ENCODE results near the gene TRIP13. TPM values are rescaled to one million over a fixed set of nuclear protein-coding genes. Genes with fewer than 3 reads are reported as not detected.

The TRIP13 gene
- total RNA-seq, 3 donors from 2014 or later = 0.96 to 2.3 (median 1.5) TPM

DNA sequence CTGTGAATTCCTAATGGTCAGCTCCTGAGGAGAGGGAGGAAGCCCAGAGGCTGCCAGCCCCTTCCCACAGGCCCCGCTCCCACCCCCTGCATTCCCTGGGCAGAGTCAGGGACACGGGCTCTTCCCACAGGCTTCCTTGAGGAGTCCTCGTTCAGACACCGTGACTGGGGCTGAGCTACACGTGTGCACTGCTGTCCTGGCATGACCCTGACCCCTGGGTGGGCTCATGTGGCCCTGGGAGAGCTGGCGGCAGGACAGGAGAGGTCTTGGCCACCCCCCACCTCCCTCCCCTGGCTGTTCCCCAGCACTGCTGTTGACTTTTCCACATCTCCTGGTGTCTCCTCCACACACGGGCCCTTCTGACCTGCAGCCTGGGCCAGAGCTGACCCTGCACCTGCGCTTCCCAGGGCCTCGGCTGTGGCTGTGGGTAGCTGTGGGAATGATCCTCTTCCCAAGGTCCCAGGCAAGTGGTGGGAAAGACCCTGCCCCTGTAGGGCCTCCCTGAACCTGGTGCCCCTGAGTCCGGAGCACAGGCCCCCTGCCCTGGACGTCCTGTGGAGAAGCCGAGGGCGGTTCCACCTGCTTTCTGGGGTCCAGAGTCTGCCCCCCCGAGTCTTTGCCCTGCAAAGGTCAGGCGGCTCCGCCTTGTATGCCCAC, 59.4 kb downstream of the TRIP13 start:
- TF ChIP-seq POLR2AphosphoS5 (IDR thresholded peaks at IDR 0.05) (no peak), CTCF (IDR thresholded peaks at IDR 0.05) (no peak), POLR2A (IDR thresholded peaks at IDR 0.05) (no peak)
- Histone ChIP-seq H3K27ac (no peak overlapping the region), H3K9me3 (no peaks in the 10 kb centered on the region), H3K4me3 (no peak overlapping the region), H3K27me3 (peaks cover 0 to 17% of the 10 kb centered on the region in 2 donors), H3K36me3 (no peaks in the 10 kb centered on the region), H3K4me1 (peaks cover 6 to 8% of the 10 kb centered on the region in 2 donors)
- DNase-seq (ENCODE audit: low spot score in 2 of 2) = no peak
- intact Hi-C loops (cut with DNase I; ENCODE audit: low total_unique reads) = no loop called here

- no peak overlapping the region for H3K4me3 ChIP-seq
- TF ChIP-seq POLR2A (IDR thresholded peaks at IDR 0.05) = no peak
- no peak for TF ChIP-seq POLR2AphosphoS5 (IDR thresholded peaks at IDR 0.05)
- TF ChIP-seq CTCF (IDR thresholded peaks at IDR 0.05) = no peak
- H3K4me1 ChIP-seq = peaks cover 9 to 11% of the 10 kb centered on the region in 2 donors
- intact Hi-C loops (cut with DNase I; ENCODE audit: low total_unique reads) = no loop called here
- H3K27me3 ChIP-seq = peaks cover 0 to 13% of the 10 kb centered on the region in 2 donors
- DNase-seq (ENCODE audit: low spot score in 2 of 2) = no peak
- no peaks in the 10 kb centered on the region for H3K9me3 ChIP-seq
- H3K36me3 ChIP-seq = no peaks in the 10 kb centered on the region
- no peak overlapping the region for H3K27ac ChIP-seq
Measured at GRCh38 chr5:952597-953271, 60.0 kb downstream of the TRIP13 start.

DNA sequence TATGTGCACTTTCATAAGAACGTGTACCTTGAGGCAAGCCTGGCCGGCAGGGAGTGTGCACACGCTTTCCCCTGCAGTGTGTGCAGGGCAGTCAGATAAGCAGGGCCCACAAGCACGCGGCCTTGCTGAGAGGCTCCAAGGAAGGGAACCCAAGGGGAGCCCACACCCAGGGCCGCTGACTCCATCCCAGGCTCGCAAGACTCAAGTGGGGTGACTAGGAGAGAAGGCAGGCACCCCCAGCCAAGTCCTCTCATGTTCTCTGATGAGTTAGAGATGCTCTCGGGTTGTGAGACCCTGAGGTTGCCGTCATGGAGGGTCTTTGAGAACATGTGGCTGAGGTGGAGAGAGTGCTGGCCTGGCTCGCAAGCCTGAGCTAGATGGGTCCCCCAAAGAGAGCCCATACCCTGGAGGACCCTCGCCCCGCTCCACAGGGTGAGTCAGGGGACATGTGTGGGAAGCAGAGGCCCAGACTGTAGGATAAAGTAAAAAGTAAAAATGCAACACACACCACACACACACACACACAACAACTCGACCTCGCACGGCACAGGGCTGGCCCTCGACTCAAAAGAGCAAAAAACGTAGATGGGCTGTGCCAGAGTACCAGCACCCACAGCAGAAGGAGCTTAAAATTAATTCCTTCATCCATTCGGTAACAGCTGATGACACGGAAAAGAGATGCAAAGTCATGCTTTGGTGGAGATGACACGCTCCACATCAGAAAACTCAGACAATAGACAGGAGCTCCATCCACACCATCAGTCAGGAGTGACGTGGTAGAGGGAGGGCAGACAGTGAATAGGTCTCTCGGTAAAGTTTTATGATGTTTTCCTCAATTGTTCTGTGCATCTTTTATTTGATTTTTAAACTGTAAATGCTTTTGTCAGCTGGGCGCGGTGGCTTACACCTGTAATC, 61.1 kb downstream of the TRIP13 start:
- DNase-seq (ENCODE audit: low spot score in 2 of 2) = no peak
- no peak for TF ChIP-seq POLR2AphosphoS5 (IDR thresholded peaks at IDR 0.05)
- no peak for TF ChIP-seq POLR2A (IDR thresholded peaks at IDR 0.05)
- Histone ChIP-seq H3K27ac (no peak overlapping the region), H3K36me3 (no peaks in the 10 kb centered on the region), H3K9me3 (no peaks in the 10 kb centered on the region), H3K4me1 (peaks cover 9 to 11% of the 10 kb centered on the region in 2 donors), H3K27me3 (peaks cover 0 to 5% of the 10 kb centered on the region in 2 donors), H3K4me3 (no peak overlapping the region)
- intact Hi-C loops (cut with DNase I; ENCODE audit: low total_unique reads) = no loop called here

- H3K9me3 ChIP-seq = no peaks in the 10 kb centered on the region
- peaks cover 9 to 11% of the 10 kb centered on the region in 2 donors for H3K4me1 ChIP-seq
- peak in 1 of 2 donors; percentile 17 for DNase-seq (ENCODE audit: low spot score in 2 of 2)
- peak overlapping the region; percentile 83 for H3K27ac ChIP-seq
- H3K27me3 ChIP-seq = peaks cover 0 to 2% of the 10 kb centered on the region in 2 donors
- intact Hi-C loops (cut with DNase I; ENCODE audit: low total_unique reads) = no loop called here
- H3K36me3 ChIP-seq = no peaks in the 10 kb centered on the region
- TF ChIP-seq POLR2A (IDR thresholded peaks at IDR 0.05) = no peak
- no peak for TF ChIP-seq POLR2AphosphoS5 (IDR thresholded peaks at IDR 0.05)
- TF ChIP-seq CTCF (IDR thresholded peaks at IDR 0.05) = no peak
- H3K4me3 ChIP-seq = peak overlapping the region in 1 of 3 donors; percentile 26
Measured at GRCh38 chr5:955886-956761, 63.4 kb downstream of the TRIP13 start.
